ENCODE measurements around the gene LTO1. TPM values are rescaled to one million over a fixed set of nuclear protein-coding genes. Genes with fewer than 3 reads are reported as not detected.

The LTO1 gene
- total RNA-seq, 4 donors from 2014 or later, result 15.2 to 69.2 (median 27.2) TPM

DNA sequence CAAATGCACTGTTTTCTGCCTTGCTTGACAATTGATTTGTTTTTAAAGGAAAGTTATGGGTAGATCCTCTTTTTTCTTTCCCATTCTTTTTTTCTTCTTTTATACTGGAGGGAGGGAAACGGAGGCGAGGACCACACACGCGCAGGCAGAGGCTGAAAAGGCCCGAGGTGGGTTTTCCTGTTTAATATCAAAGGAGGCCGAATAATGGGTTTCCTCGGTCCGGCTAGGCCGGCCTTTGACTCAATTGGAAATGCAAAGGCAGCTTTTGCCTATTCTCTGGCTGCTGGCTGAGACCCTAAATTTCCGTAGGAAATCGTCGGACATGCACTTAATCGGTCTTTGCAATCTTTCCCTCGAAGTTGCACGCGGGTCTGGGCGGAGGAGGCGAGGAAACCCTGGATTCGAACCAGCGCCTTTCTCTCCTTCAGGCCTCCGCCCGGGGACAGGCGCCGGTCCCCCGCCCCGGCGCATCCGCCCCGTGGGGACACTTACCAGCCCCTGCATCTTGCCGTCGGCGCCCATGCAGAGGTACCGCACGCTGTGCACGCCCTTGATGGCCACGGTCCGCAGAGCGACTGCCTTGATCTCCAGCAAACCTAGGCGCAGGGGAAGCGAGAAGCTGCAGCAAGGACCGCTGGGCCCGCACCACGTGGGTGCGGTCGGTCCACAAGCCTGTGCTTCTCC is 27.8 kb upstream of the LTO1 start:
- DNase-seq (ENCODE audit: low spot score in 2 of 2), result no peak
- no peak overlapping the region for H3K4me3 ChIP-seq (ENCODE audit: low read depth, poor library complexity, severe bottlenecking)
- 8 to 17% methylated on average over 37 to 45 of the region's 45 CpGs for WGBS, 2 donors
- TF ChIP-seq POLR2A (IDR thresholded peaks at IDR 0.05), result no peak
- TF ChIP-seq, protein P1, sequence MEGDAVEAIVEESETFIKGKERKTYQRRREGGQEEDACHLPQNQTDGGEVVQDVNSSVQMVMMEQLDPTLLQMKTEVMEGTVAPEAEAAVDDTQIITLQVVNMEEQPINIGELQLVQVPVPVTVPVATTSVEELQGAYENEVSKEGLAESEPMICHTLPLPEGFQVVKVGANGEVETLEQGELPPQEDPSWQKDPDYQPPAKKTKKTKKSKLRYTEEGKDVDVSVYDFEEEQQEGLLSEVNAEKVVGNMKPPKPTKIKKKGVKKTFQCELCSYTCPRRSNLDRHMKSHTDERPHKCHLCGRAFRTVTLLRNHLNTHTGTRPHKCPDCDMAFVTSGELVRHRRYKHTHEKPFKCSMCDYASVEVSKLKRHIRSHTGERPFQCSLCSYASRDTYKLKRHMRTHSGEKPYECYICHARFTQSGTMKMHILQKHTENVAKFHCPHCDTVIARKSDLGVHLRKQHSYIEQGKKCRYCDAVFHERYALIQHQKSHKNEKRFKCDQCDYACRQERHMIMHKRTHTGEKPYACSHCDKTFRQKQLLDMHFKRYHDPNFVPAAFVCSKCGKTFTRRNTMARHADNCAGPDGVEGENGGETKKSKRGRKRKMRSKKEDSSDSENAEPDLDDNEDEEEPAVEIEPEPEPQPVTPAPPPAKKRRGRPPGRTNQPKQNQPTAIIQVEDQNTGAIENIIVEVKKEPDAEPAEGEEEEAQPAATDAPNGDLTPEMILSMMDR (IDR thresholded peaks at IDR 0.05), result no peak
- intact Hi-C loops (cut with DNase I; ENCODE audit: low total_unique reads), result loop anchor here (10.0 kb wide), 1 partner anchor 182 kb away; no protein-coding TSS in a partner anchor

DNA sequence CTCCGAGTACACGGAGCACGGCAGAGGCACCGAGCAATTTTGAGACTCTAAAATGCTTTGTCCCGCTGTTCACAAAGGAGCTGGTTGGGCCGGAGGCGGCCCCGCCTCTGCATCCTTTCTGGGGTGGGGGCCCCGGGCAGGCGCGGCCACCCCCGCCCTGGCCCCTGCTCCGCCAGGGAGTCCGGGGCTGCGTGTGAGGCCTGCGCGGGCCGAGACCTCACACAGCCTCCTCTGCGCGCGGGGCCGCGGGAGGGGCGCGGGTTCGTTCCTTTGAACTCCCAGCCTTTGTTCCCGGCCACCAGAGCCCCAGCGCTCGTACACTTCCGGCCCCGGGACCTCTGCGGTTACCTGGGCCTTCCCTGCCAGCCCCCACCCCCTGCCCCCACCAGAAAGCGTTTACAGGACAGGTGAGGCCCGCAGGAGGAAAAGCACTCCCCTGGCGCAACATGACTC is 27.1 kb upstream of the LTO1 start:
- DNase-seq (ENCODE audit: low spot score in 2 of 2), result no peak
- WGBS, 2 donors, result 8 to 10% methylated on average over 26 to 30 of the region's 35 CpGs
- TF ChIP-seq, protein P1 (IDR thresholded peaks at IDR 0.05), result no peak
- TF ChIP-seq POLR2A (IDR thresholded peaks at IDR 0.05), result no peak
- no peak overlapping the region for H3K4me3 ChIP-seq (ENCODE audit: low read depth, poor library complexity, severe bottlenecking)
- intact Hi-C loops (cut with DNase I; ENCODE audit: low total_unique reads), result loop anchor here (10.0 kb wide), 1 partner anchor 183 kb away; no protein-coding TSS in a partner anchor

DNA sequence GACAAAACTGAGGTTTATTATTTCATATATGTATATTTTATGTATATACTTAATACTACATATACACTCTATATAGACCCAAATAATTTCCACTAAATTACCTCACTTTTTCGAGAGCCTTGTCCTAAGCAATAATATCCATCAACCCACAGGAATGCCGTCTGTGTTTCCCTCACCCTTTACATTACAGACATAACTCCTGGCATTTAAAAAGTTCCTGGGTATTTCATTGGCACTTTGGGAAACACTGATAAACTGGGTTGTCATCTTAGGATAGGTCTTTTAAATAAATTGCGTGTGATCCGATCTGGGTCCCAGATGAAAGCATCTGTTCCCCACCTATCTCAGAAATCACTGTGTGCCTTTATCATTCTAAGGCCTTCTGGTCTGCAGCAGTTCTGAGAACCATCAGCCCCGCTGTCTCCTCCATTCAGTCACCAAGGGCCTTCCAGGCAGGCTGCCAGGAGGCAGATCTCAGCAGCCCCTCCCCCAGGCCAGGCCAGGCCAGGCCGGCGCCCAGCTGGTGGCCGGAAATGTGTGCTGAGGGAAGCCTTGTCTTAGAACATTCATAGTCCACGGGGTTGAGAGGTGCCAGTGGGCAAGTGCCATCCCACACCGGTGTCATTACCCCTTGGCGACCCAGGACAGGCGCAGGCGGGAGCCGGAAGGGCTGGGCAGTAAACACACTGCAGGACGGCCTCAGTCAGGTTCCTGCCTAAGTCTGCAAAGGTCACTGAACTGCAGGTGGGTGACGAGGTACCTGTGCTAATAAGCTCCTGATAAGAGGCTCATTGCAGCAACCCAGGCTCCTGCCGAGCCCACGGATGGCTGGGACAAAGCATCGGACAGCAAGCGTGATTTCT is 25.4 kb upstream of the LTO1 start:
- no peak for DNase-seq (ENCODE audit: low spot score in 2 of 2)
- intact Hi-C loops (cut with DNase I; ENCODE audit: low total_unique reads), result loop anchor here (10.0 kb wide), 1 partner anchor 184 kb away; no protein-coding TSS in a partner anchor

DNA sequence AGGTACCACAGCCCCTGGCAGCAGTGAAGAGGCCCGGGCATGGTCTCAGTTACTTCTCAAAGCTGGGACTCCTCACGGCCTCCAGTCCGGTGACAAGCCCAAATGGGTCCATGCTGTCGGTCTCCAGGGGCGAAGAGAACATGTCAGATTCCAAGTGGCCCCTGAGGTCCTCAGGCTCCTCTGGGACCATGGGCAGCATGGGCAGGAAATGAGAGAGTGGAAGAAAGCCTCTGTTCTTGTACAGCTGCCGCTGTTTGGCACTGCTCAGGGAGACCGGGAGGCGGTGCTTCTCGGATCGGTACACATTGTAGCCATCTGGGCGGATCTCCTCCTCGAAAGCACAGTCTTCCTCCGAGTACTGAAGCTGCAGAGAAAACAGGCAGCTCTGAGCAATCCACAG is 24.1 kb upstream of the LTO1 start:
- no peak for DNase-seq (ENCODE audit: low spot score in 2 of 2)
- WGBS, 2 donors, result 52 to 63% methylated on average over 7 to 12 of the region's 13 CpGs
- intact Hi-C loops (cut with DNase I; ENCODE audit: low total_unique reads), result no loop called here
- no peak overlapping the region for H3K4me3 ChIP-seq (ENCODE audit: low read depth, poor library complexity, severe bottlenecking)
- no peak for TF ChIP-seq POLR2A (IDR thresholded peaks at IDR 0.05)
- TF ChIP-seq, protein P1 (IDR thresholded peaks at IDR 0.05), result no peak

More for the DNA sequence above, 25.4 kb upstream of the LTO1 start:
- TF ChIP-seq POLR2A (IDR thresholded peaks at IDR 0.05), result no peak
- TF ChIP-seq, protein P1 (IDR thresholded peaks at IDR 0.05), result no peak
- WGBS, 2 donors, result 61 to 66% methylated on average over 20 of the region's 20 CpGs
- no peak overlapping the region for H3K4me3 ChIP-seq (ENCODE audit: low read depth, poor library complexity, severe bottlenecking)

DNA sequence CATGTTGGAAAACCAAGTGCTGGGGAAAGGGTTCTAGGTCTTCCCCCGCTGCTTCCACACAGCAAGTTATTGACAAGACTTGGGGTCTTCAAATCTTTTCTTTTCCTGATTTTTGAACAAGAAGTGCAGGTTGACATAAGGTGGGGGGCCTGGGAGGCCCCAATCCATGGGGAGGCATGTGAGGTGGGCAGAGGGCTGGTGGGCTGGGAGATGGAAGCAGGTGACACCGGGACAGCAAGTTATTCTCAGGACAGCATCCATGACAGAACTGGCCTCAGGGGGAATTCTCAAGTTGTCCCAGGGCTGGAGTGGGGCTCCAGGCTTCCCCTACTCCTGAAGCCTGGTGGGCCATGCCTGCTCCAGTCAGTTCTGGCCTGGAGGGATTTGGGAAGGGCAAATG is 23.2 kb upstream of the LTO1 start:
- H3K4me3 ChIP-seq (ENCODE audit: low read depth, poor library complexity, severe bottlenecking), result no peak overlapping the region
- WGBS, 2 donors, result 94 to 98% methylated on average over 2 of the region's 2 CpGs
- TF ChIP-seq, protein P1 (IDR thresholded peaks at IDR 0.05), result no peak
- no peak for TF ChIP-seq POLR2A (IDR thresholded peaks at IDR 0.05)
- no peak for DNase-seq (ENCODE audit: low spot score in 2 of 2)
- intact Hi-C loops (cut with DNase I; ENCODE audit: low total_unique reads), result no loop called here

Data from lower leg skin (tissue), 4 donors.